Sigmoid colon (tissue), 7 donors: ENCODE results near the gene ADORA2A. TPM values are rescaled to one million over a fixed set of nuclear protein-coding genes. Genes with fewer than 3 reads are reported as not detected.

Experiments used
- DNase-seq: peaks from one replicate; pipeline ENCODE4 v3.0.0-alpha.2; 2019
- H3K27ac ChIP-seq, 4 donors: fragments of 200-600 bp; sonication (generic); one replicate each; pipeline ENCODE4 v1.5.1; 2016 to 2019; ENCODE audit warnings: mild to moderate bottlenecking in 1 of 4
- H3K27me3 ChIP-seq, 3 donors: fragments of 200-600 bp; sonication (generic); one replicate each; pipeline ENCODE4 v1.5.1; 2019; ENCODE audit warnings: mild to moderate bottlenecking in 1 of 3
- H3K36me3 ChIP-seq, 4 donors: fragments of 200-600 bp; sonication (generic); one replicate each; pipeline ENCODE4 v1.5.1; 2016 to 2019
- H3K4me1 ChIP-seq, 4 donors: fragments of 200-600 bp; sonication (generic); one replicate each; pipeline ENCODE4 v1.5.1; 2017 to 2019
- H3K4me3 ChIP-seq, 4 donors: fragments of 200-600 bp; sonication (generic); one replicate each; pipeline ENCODE4 v1.5.1; 2017 to 2019; ENCODE audit warnings: mild to moderate bottlenecking in 2 of 4, moderate library complexity in 1 of 4
- H3K9me3 ChIP-seq, 4 donors: fragments of 200-600 bp in 3 of 4; sonication (generic) in 3 of 4; one replicate each; pipeline versions ENCODE4 v1.5.1 to v1.6.1; 2013 to 2019
- CTCF ChIP-seq, 4 experiments: fragments of 450-650 bp in 3 of 4; fragments of 200-600 bp in 1 of 4; IDR thresholded peaks; one replicate each; pipeline ENCODE4 v1.5.1; 2016 to 2019; ENCODE audit warnings: antibody characterized with exemption in 4 of 4, mild to moderate bottlenecking in 3 of 4, moderate library complexity in 2 of 4
- EP300 ChIP-seq, 4 donors: sonication (generic); formaldehyde crosslinking; IDR thresholded peaks; one replicate each; pipeline ENCODE4 v1.6.1; 2017; ENCODE audit warnings: antibody characterized with exemption in 4 of 4
- POLR2A ChIP-seq, 2 donors: fragments of 450-650 bp; IDR thresholded peaks; one replicate each; pipeline ENCODE4 v1.6.1; 2016; ENCODE audit warnings: antibody characterized with exemption in 2 of 2, mild to moderate bottlenecking in 2 of 2, moderate library complexity in 2 of 2
- POLR2AphosphoS5 ChIP-seq, 4 donors: sonication (generic); formaldehyde crosslinking; IDR thresholded peaks; one replicate each; pipeline ENCODE4 v1.6.1; 2017; ENCODE audit warnings: antibody characterized with exemption in 4 of 4
- WGBS, 2 donors: extraction: QIAGEN DNeasy Blood & Tissue Kit; methylation state at CpG; one replicate each; pipeline ENCODE4 v1.1.7; 2013; 5-methylcytosine and 5-hydroxymethylcytosine counted together
- intact Hi-C: fragments of 100-400 bp; cut with DNase I; formaldehyde crosslinking; loops from one replicate; pipeline ENCODE4 v1.15.1; 2023
- polyA plus RNA-seq, 3 donors: library from polyadenylated mRNA; stranded (reverse); fragments of 200-250 nt; gene quantifications; one replicate each; pipeline ENCODE4 v1.2.3, GENCODE V29; 2013
- total RNA-seq, 4 donors: library from RNA; depleted of rRNA; stranded (reverse); fragments of >200 nt; gene quantifications; one replicate each; pipeline ENCODE4 v1.1.0, GENCODE V29; 2016
- donor health status: healthy with polysubstance abuse.
- donor health status: Bipolar disorder and iron deficiency.
- donor health status: healthy.

Gene ADORA2A
- total and polyA plus RNA-seq, 7 donors = 1.2 to 9.3 (median 3.0) TPM

GRCh38 chr22:24404561-24405275, 22.7 kb upstream of the ADORA2A start:
- H3K4me3 ChIP-seq = no peak overlapping the region
- DNase-seq = no peak
- WGBS, 2 donors = 94 to 96% methylated on average over 9 of the region's 9 CpGs
- no peaks in the 10 kb centered on the region for H3K9me3 ChIP-seq
- no peak for TF ChIP-seq POLR2AphosphoS5 (IDR thresholded peaks at IDR 0.05)
- no peak for TF ChIP-seq POLR2A (IDR thresholded peaks at IDR 0.05)
- TF ChIP-seq CTCF (IDR thresholded peaks at IDR 0.05) = no peak
- TF ChIP-seq EP300 (IDR thresholded peaks at IDR 0.05) = no peak
- peaks cover 0 to 48% (median 33%) of the 10 kb centered on the region in 4 donors for H3K4me1 ChIP-seq
- H3K36me3 ChIP-seq = peaks cover 0 to 12% (median 6%) of the 10 kb centered on the region in 4 donors
- intact Hi-C loops = no loop called here
- H3K27ac ChIP-seq = no peak overlapping the region
- H3K27me3 ChIP-seq = no peaks in the 10 kb centered on the region

- intact Hi-C loops = no loop called here
- no peaks in the 10 kb centered on the region for H3K9me3 ChIP-seq
- no peak overlapping the region for H3K27ac ChIP-seq
- no peak overlapping the region for H3K4me3 ChIP-seq
- TF ChIP-seq CTCF (IDR thresholded peaks at IDR 0.05) = no peak
- no peak for TF ChIP-seq POLR2AphosphoS5 (IDR thresholded peaks at IDR 0.05)
- TF ChIP-seq POLR2A (IDR thresholded peaks at IDR 0.05) = no peak
- TF ChIP-seq EP300 (IDR thresholded peaks at IDR 0.05) = no peak
- H3K4me1 ChIP-seq = peaks cover 0 to 45% (median 33%) of the 10 kb centered on the region in 4 donors
- DNase-seq = no peak
- H3K36me3 ChIP-seq = peaks cover 0 to 12% (median 6%) of the 10 kb centered on the region in 4 donors
- 93 to 97% methylated on average over 12 of the region's 12 CpGs for WGBS, 2 donors
- H3K27me3 ChIP-seq = no peaks in the 10 kb centered on the region
These were observed 21.6 kb upstream of the ADORA2A start for GRCh38 chr22:24405631-24406321.

DNA sequence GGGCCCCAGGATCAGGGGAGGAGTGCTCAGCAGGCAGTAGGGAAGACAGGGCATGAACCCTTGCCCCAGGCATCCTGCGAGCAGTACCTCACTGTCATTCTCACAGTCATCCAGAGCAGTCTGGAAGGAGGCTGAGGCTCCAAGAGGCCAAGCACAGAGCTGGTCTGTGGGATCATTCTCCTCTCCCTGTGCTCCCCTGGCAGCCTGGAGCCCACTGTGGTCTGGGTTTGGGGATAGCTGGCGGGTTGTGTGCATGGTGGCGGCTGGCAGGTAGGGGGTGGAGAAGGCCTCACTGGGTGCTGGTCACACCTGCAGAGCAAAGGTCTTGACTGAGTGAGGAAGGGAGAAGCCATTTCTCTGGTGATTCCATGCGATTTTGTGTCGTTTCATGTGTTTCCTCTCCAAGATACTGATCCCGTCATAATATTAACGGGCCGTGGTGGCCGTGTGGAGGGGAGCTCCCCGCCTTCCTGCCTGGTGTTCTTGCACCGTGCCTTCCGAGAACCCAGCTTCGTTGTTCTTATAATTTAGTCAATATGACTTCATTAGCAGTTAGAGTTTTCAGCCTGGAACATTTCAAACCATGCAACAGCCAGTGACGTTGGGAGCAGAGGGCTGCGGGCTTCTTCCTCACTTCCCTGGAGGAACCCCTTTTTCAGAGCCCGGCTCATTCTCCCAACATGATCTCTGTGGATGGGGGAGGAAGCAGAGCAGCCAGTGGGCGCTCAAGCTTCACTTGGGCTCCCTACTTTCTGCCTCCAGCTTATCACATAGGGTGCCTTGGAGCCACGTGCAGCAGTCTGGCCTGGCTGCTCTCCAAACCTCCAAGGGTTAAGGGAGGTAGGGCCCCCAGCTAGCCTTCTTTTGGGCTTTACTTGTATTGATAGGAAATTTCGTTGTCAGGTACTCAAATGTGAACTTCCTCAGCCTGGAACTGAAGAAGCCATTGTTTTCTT, 20.8 kb upstream of the ADORA2A start:
- no peak overlapping the region for H3K27ac ChIP-seq
- TF ChIP-seq EP300 (IDR thresholded peaks at IDR 0.05) (no peak), CTCF (IDR thresholded peaks at IDR 0.05) (no peak), POLR2A (IDR thresholded peaks at IDR 0.05) (no peak), POLR2AphosphoS5 (IDR thresholded peaks at IDR 0.05) (no peak)
- peaks cover 0 to 38% (median 29%) of the 10 kb centered on the region in 4 donors for H3K4me1 ChIP-seq
- peaks cover 0 to 16% (median 5%) of the 10 kb centered on the region in 4 donors for H3K36me3 ChIP-seq
- H3K9me3 ChIP-seq = no peaks in the 10 kb centered on the region
- no peak overlapping the region for H3K4me3 ChIP-seq
- DNase-seq = no peak
- intact Hi-C loops = no loop called here
- WGBS, 2 donors = 87 to 90% methylated on average over 19 of the region's 19 CpGs
- H3K27me3 ChIP-seq = no peaks in the 10 kb centered on the region

- DNase-seq = no peak
- Histone ChIP-seq H3K36me3 (peaks cover 0 to 20% (median 9%) of the 10 kb centered on the region in 4 donors), H3K4me1 (peaks cover 0 to 31% (median 24%) of the 10 kb centered on the region in 4 donors), H3K27me3 (no peaks in the 10 kb centered on the region), H3K4me3 (no peak overlapping the region), H3K9me3 (no peaks in the 10 kb centered on the region), H3K27ac (no peak overlapping the region)
- TF ChIP-seq CTCF (IDR thresholded peaks at IDR 0.05) = no peak
- no peak for TF ChIP-seq EP300 (IDR thresholded peaks at IDR 0.05)
- TF ChIP-seq POLR2A (IDR thresholded peaks at IDR 0.05) = no peak
- no peak for TF ChIP-seq POLR2AphosphoS5 (IDR thresholded peaks at IDR 0.05)
- intact Hi-C loops = no loop called here
- 72 to 91% methylated on average over 15 of the region's 15 CpGs for WGBS, 2 donors
These were observed 20.1 kb upstream of the ADORA2A start for GRCh38 chr22:24407278-24407665.
